Activated T-helper 1 cell treated with Interleukin-2 at 50 U/mL for 16 hours (primary cell): ENCODE data around the gene GINM1.

Source experiments
- DNase-seq: peaks from one replicate; pipeline ENCODE4 v3.0.0-alpha.2; 2020; ENCODE audit warnings: low read depth

The GINM1 gene, protein sequence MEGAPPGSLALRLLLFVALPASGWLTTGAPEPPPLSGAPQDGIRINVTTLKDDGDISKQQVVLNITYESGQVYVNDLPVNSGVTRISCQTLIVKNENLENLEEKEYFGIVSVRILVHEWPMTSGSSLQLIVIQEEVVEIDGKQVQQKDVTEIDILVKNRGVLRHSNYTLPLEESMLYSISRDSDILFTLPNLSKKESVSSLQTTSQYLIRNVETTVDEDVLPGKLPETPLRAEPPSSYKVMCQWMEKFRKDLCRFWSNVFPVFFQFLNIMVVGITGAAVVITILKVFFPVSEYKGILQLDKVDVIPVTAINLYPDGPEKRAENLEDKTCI

GRCh38 chr6:149565527-149566409, at the start of gene GINM1:
Gene GINM1, plus strand, starts transcription at chr6:149566375. Its CDS starts 40 bp downstream, at chr6:149566415.
- DNase-seq: peak; percentile 94

GRCh38 chr6:149529650-149530049, 36.5 kb upstream of the GINM1 start:
- DNase-seq: no peak

DNA sequence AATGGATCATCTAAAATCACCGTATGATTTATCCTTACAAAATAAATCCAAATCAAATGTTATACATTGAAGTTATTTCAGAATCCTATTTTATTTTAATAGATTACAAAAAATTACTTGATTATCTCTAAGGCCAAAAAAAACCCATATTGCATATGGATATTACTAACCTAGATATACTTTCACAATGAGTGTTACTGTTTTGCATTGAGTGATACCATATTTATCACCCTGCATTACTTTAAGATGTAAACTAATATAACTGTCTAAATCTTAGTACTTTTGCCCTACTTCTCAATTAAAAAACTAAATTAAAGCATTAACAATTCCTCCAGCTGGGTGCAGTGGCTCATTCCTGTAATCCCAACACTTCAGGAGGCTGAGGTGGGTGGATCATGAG, 31.4 kb upstream of the GINM1 start:
- no peak for DNase-seq

GRCh38 chr6:149541139-149541538, 25.0 kb upstream of the GINM1 start:
- no peak for DNase-seq

DNA sequence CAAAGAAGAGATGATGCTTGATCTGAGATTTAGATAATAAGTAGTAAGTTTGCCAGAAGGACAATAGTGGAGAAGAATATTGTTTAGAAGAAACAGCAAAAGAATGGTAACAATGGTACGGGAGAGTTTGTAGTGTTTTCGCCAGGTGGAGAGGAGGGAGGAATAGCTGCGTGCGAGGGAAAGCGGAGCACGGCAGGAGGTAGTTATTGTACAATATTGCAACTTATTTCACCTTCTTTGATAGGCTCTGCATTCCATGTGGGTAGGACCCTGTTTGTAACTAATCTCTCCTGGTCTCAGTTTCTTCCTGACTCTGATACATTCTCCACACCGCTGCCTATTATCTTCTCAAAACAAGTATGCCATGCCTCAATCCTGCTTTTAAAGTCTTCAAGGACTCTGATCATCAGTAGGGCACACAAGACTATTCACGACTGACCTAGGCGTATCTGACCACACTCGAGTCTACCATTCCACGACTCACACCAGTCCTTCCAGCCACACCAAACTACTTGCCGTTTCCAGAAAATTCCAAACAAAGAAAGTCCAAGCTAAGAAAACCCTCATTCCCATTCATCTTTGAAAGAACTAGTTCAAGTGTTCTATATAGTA, 21.4 kb upstream of the GINM1 start:
- no peak for DNase-seq

GRCh38 chr6:149545258-149545753, 20.9 kb upstream of the GINM1 start:
- DNase-seq: no peak

DNA sequence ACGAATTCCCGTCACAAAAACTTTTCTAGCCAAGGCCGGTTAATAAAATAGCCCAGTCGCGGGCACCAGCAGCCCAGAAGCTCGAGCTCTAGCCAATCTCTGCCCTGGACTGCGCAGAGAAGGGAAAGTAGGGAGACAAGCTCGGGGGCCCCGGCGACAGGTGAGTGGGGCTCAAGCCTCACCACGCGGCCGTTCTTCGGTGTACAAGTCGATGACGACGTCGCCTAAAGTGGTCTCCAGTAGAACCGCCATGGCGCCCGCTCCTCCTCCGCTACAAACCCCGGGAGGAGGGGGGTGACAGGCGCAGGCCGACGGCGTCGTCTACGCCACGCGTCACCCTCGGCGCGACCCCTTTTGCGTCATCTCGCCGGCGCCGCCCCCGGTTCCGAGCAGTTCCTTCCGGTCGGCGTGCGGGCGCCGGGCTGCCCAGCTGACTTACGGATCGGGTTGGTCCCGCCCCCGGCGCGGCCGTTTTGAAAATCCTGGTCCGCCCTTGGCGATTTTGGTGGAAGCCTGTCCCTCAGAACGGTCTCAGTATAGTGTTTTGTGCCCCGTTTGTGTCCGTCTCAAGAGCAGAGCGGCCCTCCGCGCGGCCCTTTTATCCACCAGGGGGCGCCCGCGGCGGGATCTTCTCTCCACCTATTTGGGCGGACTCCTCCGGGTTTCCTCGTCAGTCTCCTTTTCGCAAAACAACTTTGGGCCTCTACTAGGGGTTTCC, 20.3 kb upstream of the GINM1 start, which contains the start of gene PPIL4:
Gene PPIL4 (minus strand): TSS at position 290 of the 718 bp plus-strand sequence. CDS start 38 bp downstream, at position 252.
- peak; percentile 94 for DNase-seq

- DNase-seq: no peak
Measured at GRCh38 chr6:149551920-149552319, 14.3 kb upstream of the GINM1 start.

DNA sequence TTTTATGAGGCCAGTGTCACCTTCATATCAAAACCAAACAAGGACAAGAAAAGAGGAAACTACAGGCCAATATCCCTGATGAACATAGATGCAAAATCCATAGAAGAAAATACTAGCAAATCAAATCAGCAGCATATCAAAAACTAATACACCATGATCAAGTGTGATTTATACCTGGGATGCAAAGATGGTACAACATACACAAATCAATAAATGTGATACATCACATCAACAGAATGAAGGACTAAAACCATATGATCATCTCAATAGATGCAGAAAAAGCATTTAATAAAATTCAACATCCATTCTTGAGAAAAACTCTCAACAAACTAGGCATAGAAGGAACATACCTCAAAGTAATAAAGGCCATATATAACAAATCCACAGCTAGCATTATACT, 8.1 kb upstream of the GINM1 start:
- DNase-seq: no peak

- DNase-seq: no peak
Measured at GRCh38 chr6:149559389-149559788, 6.8 kb upstream of the GINM1 start.

DNA sequence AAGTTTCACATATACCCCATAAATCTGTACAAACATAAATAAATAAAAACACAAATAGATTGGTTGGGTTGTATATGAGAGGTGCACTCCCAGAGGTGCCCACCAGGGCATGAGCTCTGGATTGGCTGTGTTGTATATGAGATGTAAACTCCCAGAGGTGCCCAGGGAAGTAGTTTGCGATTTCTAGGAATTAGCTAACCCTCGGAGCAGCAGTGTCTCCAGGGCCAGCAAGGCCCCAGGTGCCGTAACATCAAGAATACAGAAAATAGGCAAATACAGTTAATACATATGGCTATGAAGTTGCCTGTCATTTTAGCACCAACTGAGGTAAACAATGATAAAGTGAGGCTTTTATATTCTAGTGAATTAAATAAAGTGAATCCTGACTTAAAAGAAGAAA, 5.4 kb upstream of the GINM1 start:
- no peak for DNase-seq

DNA sequence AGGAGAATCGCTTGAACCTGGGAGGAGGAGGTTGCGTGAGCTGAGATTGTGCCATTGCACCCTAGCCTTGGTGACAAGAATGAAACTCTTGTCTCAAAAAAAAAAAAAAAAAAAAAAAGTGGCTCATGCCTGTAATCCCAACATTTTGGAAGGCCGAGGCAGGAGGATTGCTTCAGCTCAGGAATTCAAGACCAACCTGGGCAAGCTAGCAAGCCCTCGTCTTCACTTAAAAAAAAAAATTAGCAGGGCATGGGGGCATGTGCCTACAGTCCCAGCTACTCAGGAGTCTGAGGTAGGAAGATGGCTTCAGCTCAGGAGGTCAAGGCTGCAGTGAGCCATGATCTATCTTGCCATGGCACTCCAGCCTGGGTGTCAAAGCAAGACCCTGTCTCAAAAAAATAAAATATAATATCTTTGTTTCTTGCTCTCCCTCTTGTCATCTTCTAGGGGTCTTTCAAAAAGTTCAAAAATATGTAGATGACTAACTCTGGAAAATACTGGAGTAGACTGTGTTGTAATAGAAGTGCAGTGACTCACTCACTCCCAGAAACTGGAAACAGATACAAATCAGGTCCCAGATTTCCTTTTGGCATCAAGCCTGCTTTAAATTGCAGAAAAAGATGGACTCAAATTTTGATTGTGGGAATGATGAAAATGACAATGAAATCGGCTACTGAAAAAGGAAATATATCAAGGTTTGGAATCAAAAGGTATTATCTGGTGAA, 2.8 kb upstream of the GINM1 start:
- no peak for DNase-seq

DNA sequence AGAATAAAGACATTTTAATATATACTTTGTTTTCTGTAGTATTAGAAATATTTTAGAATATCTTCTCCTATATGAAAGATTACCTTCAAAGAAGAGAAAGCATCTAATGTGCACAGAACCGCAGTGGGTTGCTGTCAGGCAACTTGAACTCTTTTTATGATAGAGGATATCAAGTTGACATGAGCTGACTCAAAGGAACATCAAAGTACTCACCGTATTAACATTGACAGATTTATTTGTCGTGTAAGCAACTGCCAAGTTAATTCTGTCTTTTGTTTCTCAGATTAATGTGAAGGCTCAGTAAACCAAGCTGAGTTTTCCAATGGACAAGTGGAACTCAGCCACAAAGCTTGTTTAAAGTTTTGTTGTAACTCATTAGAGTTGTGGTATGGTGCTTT, 2.2 kb upstream of the GINM1 start:
- no peak for DNase-seq

DNA sequence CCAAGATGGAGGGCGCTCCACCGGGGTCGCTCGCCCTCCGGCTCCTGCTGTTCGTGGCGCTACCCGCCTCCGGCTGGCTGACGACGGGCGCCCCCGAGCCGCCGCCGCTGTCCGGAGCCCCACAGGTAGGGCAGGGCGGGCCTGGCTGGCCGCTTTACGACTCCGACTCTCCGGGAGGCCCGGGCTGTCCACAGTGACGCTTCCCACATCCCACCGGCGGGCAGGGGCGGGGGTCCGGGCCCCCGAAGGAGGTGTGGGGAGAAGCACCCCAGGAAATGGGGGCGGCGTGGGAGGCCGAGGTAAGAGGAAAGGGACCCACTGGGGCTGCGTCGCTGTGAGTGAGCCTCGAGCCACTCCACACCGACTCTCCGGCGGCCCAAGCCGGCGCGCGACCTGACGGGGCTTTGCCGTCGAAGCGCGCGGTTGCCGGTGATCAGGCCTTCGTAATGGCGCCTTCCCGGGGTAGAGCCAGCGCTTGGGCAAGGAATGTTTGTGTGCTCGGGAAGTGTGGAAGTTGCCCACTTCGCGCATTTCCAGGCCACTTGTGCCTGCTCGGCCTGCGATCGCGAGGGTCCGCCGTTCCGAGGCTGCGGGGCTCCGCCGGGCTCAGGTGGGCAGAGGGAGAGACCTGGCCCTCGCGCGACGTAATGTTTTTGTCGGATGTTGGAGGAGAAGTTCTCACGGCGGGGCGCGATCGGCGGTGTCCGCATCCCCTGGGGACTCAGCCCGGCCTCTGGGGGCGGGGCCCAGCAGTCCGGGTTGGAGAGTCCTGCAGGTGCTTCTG, 427 bp downstream of the GINM1 start:
- DNase-seq: peak; percentile 32

- no peak for DNase-seq
Measured at GRCh38 chr6:149567194-149567586, 1.0 kb downstream of the GINM1 start.

DNA sequence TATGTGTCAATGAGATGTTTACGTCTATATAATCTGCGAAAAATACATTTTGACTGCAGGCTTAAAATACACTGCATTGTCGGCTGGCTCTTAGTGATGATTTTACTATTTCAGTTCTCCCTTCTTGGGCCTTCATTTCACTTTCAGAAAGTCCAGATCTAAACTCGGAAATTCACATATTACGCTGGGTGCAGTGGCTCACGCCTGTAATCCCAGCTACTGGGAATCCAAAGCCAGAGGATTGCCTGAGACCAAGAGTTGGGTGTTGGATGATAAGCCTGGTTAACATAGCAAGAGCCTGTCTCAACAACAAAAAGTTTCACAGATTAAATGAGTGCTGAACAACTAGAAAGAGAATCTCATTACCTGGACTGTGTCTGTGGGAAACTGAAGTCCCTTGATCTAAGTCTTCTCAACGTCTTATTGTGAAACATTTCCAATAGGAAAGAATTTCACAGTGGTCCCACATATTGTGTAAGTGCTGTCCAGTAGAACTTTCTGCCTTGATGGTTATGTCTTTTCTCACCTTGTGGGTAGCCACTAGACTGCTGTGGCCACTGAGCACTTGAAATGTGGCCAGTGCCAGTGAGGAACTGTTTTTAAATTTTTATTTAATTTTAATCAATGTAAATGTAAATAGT, 1.9 kb downstream of the GINM1 start:
- DNase-seq: no peak

GRCh38 chr6:149580880-149581279, 14.7 kb downstream of the GINM1 start:
- DNase-seq: no peak

GRCh38 chr6:149581349-149581748, 15.2 kb downstream of the GINM1 start:
- DNase-seq: no peak

DNA sequence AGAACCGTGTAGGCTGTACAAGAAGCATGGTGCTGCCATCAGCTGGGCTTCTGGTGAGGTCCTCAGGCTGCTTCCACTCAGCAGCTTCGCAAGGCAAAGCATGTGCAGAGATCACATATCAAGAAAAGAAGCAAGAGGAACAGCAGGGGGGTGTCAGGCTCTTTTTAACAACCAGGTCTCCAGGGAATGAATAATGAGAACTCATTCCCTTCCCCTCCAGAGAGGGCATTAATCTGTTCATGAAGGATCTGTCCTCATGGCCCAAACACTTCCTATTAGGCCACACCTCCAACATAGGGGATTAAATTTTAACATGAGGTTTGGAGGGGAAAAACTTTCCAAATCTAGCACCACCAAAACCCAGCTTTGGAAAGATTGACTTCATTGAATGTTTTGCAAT, 20.0 kb downstream of the GINM1 start:
- DNase-seq: no peak

DNA sequence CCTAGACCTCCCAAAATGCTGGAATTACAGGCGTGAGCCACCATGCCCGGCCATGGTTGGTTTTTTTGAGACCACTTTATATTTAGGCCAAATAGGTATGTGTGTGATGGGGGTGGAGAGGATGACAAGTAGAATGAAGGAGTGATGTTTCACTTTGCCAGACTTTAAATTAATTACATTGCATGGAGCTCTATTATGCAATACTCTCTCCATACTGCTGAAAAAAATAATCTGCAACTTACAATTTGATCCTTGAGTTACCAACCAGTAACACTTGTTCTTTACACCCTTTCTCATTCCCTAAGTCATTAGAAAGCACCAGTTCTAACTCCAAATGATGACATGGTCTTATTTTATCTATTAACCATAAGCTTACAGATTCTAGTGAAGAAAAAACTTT, 26.8 kb downstream of the GINM1 start:
- no peak for DNase-seq
